Dedifferentiated amniotic fluid mesenchymal stem cell (primary cell): Measurements from ENCODE around the gene TOMM6.
A peak's percentile ranks its signal among the peaks of the same experiment; 100 is the strongest.

ENCODE experiments used
- DNase-seq: peaks from one replicate; pipeline ENCODE4 v3.0.0-alpha.2; 2016; ENCODE audit errors: extremely low spot score

Gene TOMM6

DNA sequence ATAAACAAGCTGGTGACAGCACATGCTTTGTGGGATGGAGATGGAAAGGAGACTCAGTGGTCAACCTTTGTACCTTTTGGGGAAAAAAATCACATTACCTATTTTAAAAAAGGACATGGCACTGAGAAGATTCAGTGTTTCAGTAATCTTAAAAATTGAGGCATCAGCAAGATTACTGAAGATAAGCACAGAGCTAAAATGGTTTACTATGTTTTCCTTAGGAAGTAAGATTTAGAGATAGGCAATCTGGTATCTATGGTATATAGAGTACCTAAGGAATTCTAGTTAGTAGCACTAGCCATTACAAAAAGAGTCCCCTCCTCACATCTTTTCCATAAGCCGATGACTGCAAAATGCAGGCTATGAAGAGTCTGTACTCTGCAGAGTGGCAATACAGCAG lies 35.7 kb downstream of the TOMM6 start:
- DNase-seq = no peak

DNA sequence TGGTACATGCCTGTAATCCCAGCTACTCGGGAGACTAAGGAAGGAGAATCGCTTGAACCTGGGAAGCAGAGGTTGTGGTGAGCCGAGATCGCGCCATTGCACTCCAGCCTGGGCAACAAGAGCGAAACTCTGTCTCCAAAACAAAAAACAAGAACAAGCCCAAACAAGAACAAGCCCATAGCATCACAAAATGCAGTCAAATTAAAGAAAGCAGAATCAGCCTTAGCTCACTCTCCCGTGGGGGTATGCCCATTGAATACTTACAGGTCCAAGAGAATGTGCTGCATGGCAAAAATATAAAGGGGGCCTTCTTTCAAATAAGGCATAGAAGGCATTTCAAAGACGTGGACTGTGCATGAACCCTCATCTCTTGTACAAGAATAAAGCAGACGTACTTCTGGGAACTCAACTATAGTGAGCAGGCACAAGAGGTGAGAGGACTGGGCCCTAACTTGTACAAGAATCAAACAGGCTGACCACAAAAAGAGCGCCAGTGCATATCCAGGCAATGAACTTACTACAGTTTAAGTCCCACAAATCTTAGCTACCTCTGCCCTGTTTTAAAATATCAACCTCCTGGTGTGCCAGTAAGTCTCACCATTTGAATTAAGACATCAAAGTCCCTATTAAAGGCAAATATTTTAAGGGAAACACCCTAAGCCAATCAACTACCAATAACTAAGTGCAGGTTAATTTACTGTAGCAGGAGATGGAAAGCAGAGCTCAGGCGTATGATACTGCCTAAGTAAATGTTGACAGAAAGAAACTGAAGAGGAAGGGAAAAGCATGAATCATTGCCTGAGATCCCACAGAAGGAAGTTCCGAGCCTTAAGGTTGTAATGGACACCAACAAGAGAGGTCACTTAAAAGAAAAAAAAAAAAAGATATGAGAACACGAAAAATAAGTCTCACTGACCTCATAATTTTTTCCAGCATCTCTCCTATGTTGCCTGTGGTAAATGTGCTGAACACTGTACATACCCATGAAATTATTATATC lies 37.4 kb downstream of the TOMM6 start:
- no peak for DNase-seq

DNA sequence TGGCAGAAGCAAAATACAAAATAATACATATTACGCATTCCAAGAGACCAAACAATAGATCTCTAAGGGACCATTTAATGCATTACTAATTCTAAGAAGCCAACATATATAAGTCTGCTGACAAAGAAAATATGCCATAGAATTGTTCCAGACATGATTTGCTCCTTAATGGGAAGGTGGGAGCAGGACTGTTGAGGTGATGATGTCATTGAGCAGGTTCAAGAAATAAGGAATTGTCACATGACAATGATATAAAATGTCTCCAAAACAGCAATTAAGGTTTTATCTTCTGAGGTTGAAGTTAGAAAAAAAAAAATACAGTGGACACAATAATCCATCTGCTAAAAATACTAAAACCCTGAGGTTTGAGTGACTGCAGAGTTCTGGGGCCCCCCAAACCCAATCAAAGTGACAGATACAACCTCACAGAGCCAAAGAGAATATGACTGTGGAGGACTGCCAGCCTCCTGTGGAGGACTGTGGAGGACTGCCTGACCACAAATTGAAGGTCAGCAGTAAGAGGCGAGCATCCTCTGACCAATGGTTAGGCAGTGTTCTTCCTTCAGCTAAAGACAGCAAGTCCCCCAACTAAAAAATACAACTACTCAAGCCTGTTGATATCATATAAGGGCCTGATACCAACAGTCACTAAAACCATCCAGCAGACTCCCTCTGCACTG lies 39.0 kb downstream of the TOMM6 start:
- DNase-seq = no peak

DNA sequence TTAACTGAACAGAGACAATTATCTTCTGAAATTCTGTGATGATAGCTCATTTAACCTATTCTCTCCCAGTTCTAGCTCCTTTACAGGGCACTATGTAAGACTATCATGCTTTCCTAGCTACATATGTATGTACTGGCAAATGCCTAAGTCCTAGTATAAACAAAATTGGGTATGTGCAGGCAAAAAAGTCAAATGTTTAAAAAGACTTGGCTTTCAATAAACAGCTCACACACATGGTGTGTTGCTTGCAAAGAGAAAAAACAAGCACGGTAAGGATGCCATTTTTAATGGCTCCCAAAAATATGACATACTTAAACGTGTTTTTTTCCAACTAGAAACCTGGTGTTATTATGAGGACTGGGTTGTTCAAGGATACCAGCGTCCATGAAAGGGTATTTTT lies 44.8 kb downstream of the TOMM6 start:
- DNase-seq = no peak

DNA sequence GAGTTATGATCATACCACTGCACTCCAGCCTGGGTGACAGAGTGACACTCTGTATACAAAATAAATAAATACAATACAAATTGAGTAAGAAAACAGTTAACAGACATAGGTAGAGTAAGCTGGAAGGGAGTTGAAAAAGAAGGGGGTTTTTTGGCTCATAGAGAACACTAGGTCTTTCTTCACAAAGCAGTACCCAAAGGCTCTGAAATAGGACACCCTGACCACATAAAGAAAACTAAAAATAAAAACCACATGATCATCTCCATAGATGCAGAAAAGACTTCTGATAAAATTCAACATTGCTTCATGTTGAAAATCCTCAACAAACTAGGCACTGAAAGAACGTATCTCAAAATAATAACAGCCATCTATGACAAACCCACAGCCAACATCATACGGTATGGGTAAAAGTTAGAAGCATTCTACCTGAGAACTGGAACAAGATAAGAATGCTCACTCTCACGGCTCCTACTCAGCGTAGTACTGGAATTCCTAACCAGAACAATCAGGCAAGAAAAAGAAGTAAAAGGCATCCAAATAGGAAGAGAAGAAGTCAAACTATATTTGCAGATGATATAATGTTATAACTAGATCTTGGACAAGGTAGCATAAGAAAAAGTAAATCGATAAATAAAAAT lies 48.6 kb downstream of the TOMM6 start:
- peak; percentile 17 for DNase-seq

DNA sequence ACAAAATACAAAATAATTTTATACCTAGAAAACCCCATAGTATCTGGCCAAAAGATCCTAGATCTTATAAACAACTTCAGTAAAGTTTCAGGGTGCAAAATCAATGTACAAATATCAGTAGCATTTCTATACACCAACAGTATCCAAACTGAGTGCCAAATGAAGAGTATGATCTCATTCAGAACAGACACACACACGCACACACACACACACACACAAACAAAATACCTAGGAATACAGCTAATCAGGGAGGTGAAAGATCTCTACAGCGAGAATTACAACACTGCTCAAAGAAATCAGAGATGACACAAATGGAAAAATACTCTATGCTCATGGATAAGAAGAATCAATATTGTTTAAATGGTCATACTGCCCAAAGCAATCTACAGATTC lies 49.2 kb downstream of the TOMM6 start:
- DNase-seq = no peak
